DND-41 (cell line): ENCODE results near the gene SLC14A1.

Source experiments
- ATAC-seq: fragments of 200-7000 bp; cut with Tn5 transposase; 3 replicates; pipeline ENCODE4 v1.9.1; 2021; ENCODE audit warnings: low read depth; ENCODE audit not compliant: insufficient read depth
- DNase-seq: peaks from one replicate; pipeline ENCODE4 v3.0.0-alpha.2; 2020
- H2AFZ ChIP-seq: 2 replicates; pipeline ENCODE4 v1.6.0; 2012; ENCODE audit warnings: low read depth, low read length
- H3K27ac ChIP-seq: 2 replicates; pipeline ENCODE4 v1.5.1; 2012; ENCODE audit warnings: low read length, inconsistent platforms
- H3K27me3 ChIP-seq: fragments of 200-600 bp; sonication (generic); 2 replicates; pipeline ENCODE4 v1.6.0; 2012; ENCODE audit warnings: low read length, mild to moderate bottlenecking, inconsistent platforms; ENCODE audit not compliant: insufficient read depth, poor library complexity
- H3K36me3 ChIP-seq: 2 replicates; pipeline ENCODE4 v1.5.1; 2012; ENCODE audit warnings: low read length, inconsistent platforms; ENCODE audit not compliant: insufficient read depth
- H3K4me1 ChIP-seq: 2 replicates; pipeline ENCODE4 v1.5.1; 2012; ENCODE audit warnings: mild to moderate bottlenecking, low read length; ENCODE audit not compliant: insufficient read depth
- H3K4me2 ChIP-seq: 2 replicates; pipeline ENCODE4 v1.6.0; 2012; ENCODE audit warnings: mild to moderate bottlenecking, moderate library complexity, low read length, inconsistent platforms; ENCODE audit not compliant: insufficient read depth
- H3K4me3 ChIP-seq, 2 experiments: fragments of 200-600 bp in 1 of 2; shearing (Covaris generic) in 1 of 2; 2 replicates each; pipeline ENCODE4 v1.5.1; 2012 to 2016; ENCODE audit warnings: inconsistent platforms in 2 of 2, low read length in 2 of 2, mild to moderate bottlenecking in 2 of 2, low read depth in 1 of 2, moderate library complexity in 1 of 2
- H3K79me2 ChIP-seq: 2 replicates; pipeline ENCODE4 v1.6.0; 2012; ENCODE audit warnings: low read length, inconsistent platforms; ENCODE audit not compliant: insufficient read depth
- H3K9ac ChIP-seq: 2 replicates; pipeline ENCODE4 v1.6.0; 2012; ENCODE audit warnings: low read depth, mild to moderate bottlenecking, inconsistent platforms, low read length, moderate library complexity
- H3K9me3 ChIP-seq: 2 replicates; pipeline ENCODE4 v1.5.1; 2012; ENCODE audit warnings: low read length, moderate library complexity, mild to moderate bottlenecking, inconsistent platforms; ENCODE audit not compliant: insufficient read depth, severe bottlenecking
- H4K20me1 ChIP-seq: 2 replicates; pipeline ENCODE4 v1.6.0; 2012; ENCODE audit warnings: low read length; ENCODE audit not compliant: insufficient read depth
- CTCF ChIP-seq: IDR thresholded peaks from 2 replicates; pipeline ENCODE4 v1.5.1; 2012; ENCODE audit warnings: borderline replicate concordance, low read length, moderate library complexity, mild to moderate bottlenecking; ENCODE audit not compliant: poor library complexity, severe bottlenecking; ENCODE audit errors: extremely low read depth
- EZH2 ChIP-seq: IDR thresholded peaks from 3 replicates; pipeline ENCODE4 v1.6.1; 2012; ENCODE audit warnings: borderline replicate concordance, low read depth, mild to moderate bottlenecking, moderate library complexity, low read length, inconsistent platforms; ENCODE audit not compliant: severe bottlenecking

Gene SLC14A1

GRCh38 chr18:45785134-45785533 lies 61.2 kb downstream of the SLC14A1 start:
- no peaks in the 10 kb centered on the region for H3K27me3 ChIP-seq
- no peak overlapping the region for H3K4me3 ChIP-seq
- H3K9ac ChIP-seq = no peak overlapping the region
- no peak overlapping the region for H2AFZ ChIP-seq
- H3K79me2 ChIP-seq = no peaks in the 10 kb centered on the region
- H3K4me1 ChIP-seq = no peaks in the 10 kb centered on the region
- DNase-seq (peak; percentile 28), ATAC-seq (peak; percentile 65)
- H3K27ac ChIP-seq = no peak overlapping the region
- no peaks in the 10 kb centered on the region for H4K20me1 ChIP-seq
- TF ChIP-seq EZH2 (no peak), CTCF (no peak)
- no peaks in the 10 kb centered on the region for H3K9me3 ChIP-seq
- H3K4me2 ChIP-seq = no peak overlapping the region
- no peaks in the 10 kb centered on the region for H3K36me3 ChIP-seq

- Histone ChIP-seq H3K9ac (no peak overlapping the region), H3K4me1 (no peaks in the 10 kb centered on the region), H3K27me3 (no peaks in the 10 kb centered on the region), H4K20me1 (no peaks in the 10 kb centered on the region), H3K4me2 (no peak overlapping the region), H3K27ac (no peak overlapping the region), H3K4me3 (no peak overlapping the region), H3K9me3 (no peaks in the 10 kb centered on the region), H2AFZ (no peak overlapping the region), H3K36me3 (no peaks in the 10 kb centered on the region), H3K79me2 (no peaks in the 10 kb centered on the region)
- DNase-seq (no peak), ATAC-seq (no peak)
- TF ChIP-seq EZH2 (no peak), CTCF (no peak)
These were observed 63.0 kb downstream of the SLC14A1 start for GRCh38 chr18:45786941-45787340.

GRCh38 chr18:45787346-45787745 lies 63.4 kb downstream of the SLC14A1 start:
- no peak for TF ChIP-seq EZH2
- TF ChIP-seq CTCF = no peak
- no peak for DNase-seq
- H3K79me2 ChIP-seq = no peaks in the 10 kb centered on the region
- no peaks in the 10 kb centered on the region for H3K36me3 ChIP-seq
- H3K9me3 ChIP-seq = no peaks in the 10 kb centered on the region
- ATAC-seq = no peak
- no peaks in the 10 kb centered on the region for H3K27me3 ChIP-seq
- H3K4me1 ChIP-seq = no peaks in the 10 kb centered on the region
- H4K20me1 ChIP-seq = no peaks in the 10 kb centered on the region
- no peak overlapping the region for H3K4me3 ChIP-seq
- no peak overlapping the region for H3K4me2 ChIP-seq
- no peak overlapping the region for H3K27ac ChIP-seq
- no peak overlapping the region for H2AFZ ChIP-seq
- H3K9ac ChIP-seq = no peak overlapping the region

GRCh38 chr18:45788861-45789260 lies 64.9 kb downstream of the SLC14A1 start:
- Histone ChIP-seq H3K79me2 (no peaks in the 10 kb centered on the region), H3K9ac (no peak overlapping the region), H2AFZ (no peak overlapping the region), H3K4me3 (no peak overlapping the region), H4K20me1 (no peaks in the 10 kb centered on the region), H3K27me3 (no peaks in the 10 kb centered on the region), H3K27ac (no peak overlapping the region), H3K4me2 (no peak overlapping the region), H3K36me3 (no peaks in the 10 kb centered on the region), H3K9me3 (no peaks in the 10 kb centered on the region), H3K4me1 (no peaks in the 10 kb centered on the region)
- DNase-seq (no peak), ATAC-seq (no peak)
- TF ChIP-seq EZH2 (no peak), CTCF (no peak)
